Neural cell (in vitro differentiated cells): Measurements from ENCODE around the gene WNT5B.

Experiments used
- EP300 ChIP-seq: fragments of 450-650 bp; conservative IDR thresholded peaks from 2 replicates; pipeline ENCODE4 v1.6.1; 2014; ENCODE audit warnings: antibody characterized with exemption, mild to moderate bottlenecking, moderate library complexity; ENCODE audit not compliant: poor library complexity, severe bottlenecking
- EZH2 ChIP-seq: fragments of 200-600, 300-800 bp; shearing (Covaris generic), sonication (generic); IDR thresholded peaks from 2 replicates; pipeline ENCODE4 v1.6.1; 2014; ENCODE audit warnings: antibody characterized with exemption, low read length, borderline replicate concordance, mild to moderate bottlenecking; ENCODE audit not compliant: insufficient read depth, poor library complexity, severe bottlenecking
- MXI1 ChIP-seq: fragments of 450-650 bp; conservative IDR thresholded peaks from 2 replicates; pipeline ENCODE4 v1.6.1; 2014; ENCODE audit warnings: antibody characterized with exemption, mild to moderate bottlenecking; ENCODE audit not compliant: poor library complexity, severe bottlenecking
- POLR2AphosphoS5 ChIP-seq: IDR thresholded peaks from 2 replicates; pipeline ENCODE4 v1.6.1; 2012
- RAD21 ChIP-seq: fragments of 450-650 bp; conservative IDR thresholded peaks from 2 replicates; pipeline ENCODE4 v1.6.1; 2014; ENCODE audit warnings: antibody characterized with exemption, mild to moderate bottlenecking, moderate library complexity
- TF ChIP-seq, protein P1 (sequence below): fragments of 450-650 bp; IDR thresholded peaks from 2 replicates; pipeline ENCODE4 v1.5.1; 2014; ENCODE audit warnings: antibody characterized with exemption, mild to moderate bottlenecking, moderate library complexity; ENCODE audit not compliant: poor library complexity, severe bottlenecking
- TF ChIP-seq, protein P2 (sequence below): IDR thresholded peaks from 2 replicates; pipeline ENCODE4 v1.6.1; 2012; ENCODE audit warnings: borderline replicate concordance

DNA sequence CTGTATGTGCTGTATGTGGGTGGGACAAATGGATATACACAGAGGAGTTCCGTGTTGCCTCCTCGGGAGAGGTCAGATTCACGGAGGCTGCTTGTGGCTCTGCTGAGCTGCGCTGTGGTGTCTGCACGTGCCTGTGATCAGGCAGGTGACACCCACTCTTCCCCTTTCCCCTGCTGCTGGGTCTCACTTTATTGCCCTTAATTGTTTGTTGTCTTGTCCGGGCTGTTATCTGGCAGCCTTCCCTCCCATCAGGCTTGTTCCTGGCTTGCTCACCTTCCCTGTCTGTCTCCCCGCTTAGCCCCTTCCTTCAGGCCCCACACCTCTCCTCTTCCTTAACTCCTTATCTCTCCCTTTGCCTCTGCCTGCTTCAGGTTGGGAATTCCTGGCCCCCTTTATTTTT lies 13.5 kb downstream of the WNT5B start:
- TF ChIP-seq, protein P1, sequence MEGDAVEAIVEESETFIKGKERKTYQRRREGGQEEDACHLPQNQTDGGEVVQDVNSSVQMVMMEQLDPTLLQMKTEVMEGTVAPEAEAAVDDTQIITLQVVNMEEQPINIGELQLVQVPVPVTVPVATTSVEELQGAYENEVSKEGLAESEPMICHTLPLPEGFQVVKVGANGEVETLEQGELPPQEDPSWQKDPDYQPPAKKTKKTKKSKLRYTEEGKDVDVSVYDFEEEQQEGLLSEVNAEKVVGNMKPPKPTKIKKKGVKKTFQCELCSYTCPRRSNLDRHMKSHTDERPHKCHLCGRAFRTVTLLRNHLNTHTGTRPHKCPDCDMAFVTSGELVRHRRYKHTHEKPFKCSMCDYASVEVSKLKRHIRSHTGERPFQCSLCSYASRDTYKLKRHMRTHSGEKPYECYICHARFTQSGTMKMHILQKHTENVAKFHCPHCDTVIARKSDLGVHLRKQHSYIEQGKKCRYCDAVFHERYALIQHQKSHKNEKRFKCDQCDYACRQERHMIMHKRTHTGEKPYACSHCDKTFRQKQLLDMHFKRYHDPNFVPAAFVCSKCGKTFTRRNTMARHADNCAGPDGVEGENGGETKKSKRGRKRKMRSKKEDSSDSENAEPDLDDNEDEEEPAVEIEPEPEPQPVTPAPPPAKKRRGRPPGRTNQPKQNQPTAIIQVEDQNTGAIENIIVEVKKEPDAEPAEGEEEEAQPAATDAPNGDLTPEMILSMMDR: no peak
- TF ChIP-seq EZH2 (no peak), MXI1 (no peak), RAD21 (no peak), EP300 (no peak), POLR2AphosphoS5 (no peak)
- TF ChIP-seq, protein P2, sequence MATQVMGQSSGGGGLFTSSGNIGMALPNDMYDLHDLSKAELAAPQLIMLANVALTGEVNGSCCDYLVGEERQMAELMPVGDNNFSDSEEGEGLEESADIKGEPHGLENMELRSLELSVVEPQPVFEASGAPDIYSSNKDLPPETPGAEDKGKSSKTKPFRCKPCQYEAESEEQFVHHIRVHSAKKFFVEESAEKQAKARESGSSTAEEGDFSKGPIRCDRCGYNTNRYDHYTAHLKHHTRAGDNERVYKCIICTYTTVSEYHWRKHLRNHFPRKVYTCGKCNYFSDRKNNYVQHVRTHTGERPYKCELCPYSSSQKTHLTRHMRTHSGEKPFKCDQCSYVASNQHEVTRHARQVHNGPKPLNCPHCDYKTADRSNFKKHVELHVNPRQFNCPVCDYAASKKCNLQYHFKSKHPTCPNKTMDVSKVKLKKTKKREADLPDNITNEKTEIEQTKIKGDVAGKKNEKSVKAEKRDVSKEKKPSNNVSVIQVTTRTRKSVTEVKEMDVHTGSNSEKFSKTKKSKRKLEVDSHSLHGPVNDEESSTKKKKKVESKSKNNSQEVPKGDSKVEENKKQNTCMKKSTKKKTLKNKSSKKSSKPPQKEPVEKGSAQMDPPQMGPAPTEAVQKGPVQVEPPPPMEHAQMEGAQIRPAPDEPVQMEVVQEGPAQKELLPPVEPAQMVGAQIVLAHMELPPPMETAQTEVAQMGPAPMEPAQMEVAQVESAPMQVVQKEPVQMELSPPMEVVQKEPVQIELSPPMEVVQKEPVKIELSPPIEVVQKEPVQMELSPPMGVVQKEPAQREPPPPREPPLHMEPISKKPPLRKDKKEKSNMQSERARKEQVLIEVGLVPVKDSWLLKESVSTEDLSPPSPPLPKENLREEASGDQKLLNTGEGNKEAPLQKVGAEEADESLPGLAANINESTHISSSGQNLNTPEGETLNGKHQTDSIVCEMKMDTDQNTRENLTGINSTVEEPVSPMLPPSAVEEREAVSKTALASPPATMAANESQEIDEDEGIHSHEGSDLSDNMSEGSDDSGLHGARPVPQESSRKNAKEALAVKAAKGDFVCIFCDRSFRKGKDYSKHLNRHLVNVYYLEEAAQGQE: no peak
